NCI-H146 treated with DMSO at 0.1 percent for 48 hours (cell line): ENCODE measurements around the gene SDE2.
"Not testable (repeated sequence)": the region's sequence is repeated elsewhere in the genome, so short reads cannot be mapped to it uniquely, and the experiment has no call there.

Experiments
- DNase-seq: peaks from one replicate; lab custom pipeline; 2025; ENCODE audit not compliant: unreplicated experiment; lab: John Stamatoyannopoulos, UW

Gene SDE2

GRCh38 chr1:225944951-225945350, 54.2 kb downstream of the SDE2 start:
- no peak for DNase-seq

GRCh38 chr1:225944387-225944786, 54.8 kb downstream of the SDE2 start:
- DNase-seq, result no peak

- DNase-seq, result no peak
These were observed 55.6 kb downstream of the SDE2 start for GRCh38 chr1:225943582-225943981.

- DNase-seq, result peak; percentile 31
These were observed 56.6 kb downstream of the SDE2 start for GRCh38 chr1:225942574-225942973.

GRCh38 chr1:225941942-225942222, 57.3 kb downstream of the SDE2 start:
- DNase-seq, result no peak

- no peak for DNase-seq
These were observed 57.8 kb downstream of the SDE2 start, which contains the start of gene LEFTY2 for GRCh38 chr1:225941187-225941941. TSS of gene LEFTY2 (minus strand) at chr1:225941220. CDS start at chr1:225941140, 80 bp downstream.

GRCh38 chr1:225940385-225941151, 58.6 kb downstream of the SDE2 start:
- no peak for DNase-seq

GRCh38 chr1:225939939-225940310, 59.2 kb downstream of the SDE2 start:
- DNase-seq, result not testable (repeated sequence)

GRCh38 chr1:225939097-225939938, 59.8 kb downstream of the SDE2 start:
- not testable (repeated sequence) for DNase-seq

- DNase-seq, result no peak
These were observed 61.8 kb downstream of the SDE2 start for GRCh38 chr1:225937048-225937968.

GRCh38 chr1:225936523-225936922, 62.6 kb downstream of the SDE2 start:
- DNase-seq, result no peak

GRCh38 chr1:225936086-225936485, 63.1 kb downstream of the SDE2 start:
- not testable (repeated sequence) for DNase-seq

- DNase-seq, result no peak
These were observed 64.4 kb downstream of the SDE2 start for GRCh38 chr1:225934711-225935110.

- no peak for DNase-seq
These were observed 66.1 kb downstream of the SDE2 start for GRCh38 chr1:225933072-225933471.
